Large intestine (tissue), 3 donors: Measurements from ENCODE around the gene CSTPP1. TPM values are rescaled to one million over a fixed set of nuclear protein-coding genes. Genes with fewer than 3 reads are reported as not detected.
"Not testable (repeated sequence)": the region's sequence is repeated elsewhere in the genome, so short reads cannot be mapped to it uniquely, and the experiment has no call there.

Experiments
- DNase-seq, 2 donors: peaks; one replicate each; pipeline versions ENCODE4 v3.0.0 to v3.0.0-alpha.2; 2013
- H3K27ac ChIP-seq: one replicate; pipeline ENCODE4 v1.5.1; 2013; ENCODE audit warnings: low read length
- H3K27me3 ChIP-seq: 2 replicates; pipeline ENCODE4 v1.6.1; 2013; ENCODE audit warnings: low read length; ENCODE audit not compliant: control insufficient read depth, insufficient read depth
- H3K36me3 ChIP-seq: 2 replicates; pipeline ENCODE4 v1.6.1; 2013; ENCODE audit warnings: low read length; ENCODE audit not compliant: control insufficient read depth, insufficient read depth
- H3K4me1 ChIP-seq: one replicate; pipeline ENCODE4 v1.6.1; 2013; ENCODE audit warnings: low read length; ENCODE audit not compliant: control insufficient read depth, insufficient read depth
- H3K4me3 ChIP-seq: one replicate; pipeline ENCODE4 v1.5.1; 2013; ENCODE audit warnings: low read length
- H3K9me3 ChIP-seq: one replicate; pipeline ENCODE4 v1.6.1; 2013; ENCODE audit warnings: mild to moderate bottlenecking, low read depth, low read length, moderate library complexity; ENCODE audit not compliant: control insufficient read depth
- WGBS: methylation state at CpG from one replicate; pipeline ENCODE4 v1.1.5; 2013; ENCODE audit warnings: low lambda C conversion rate; ENCODE audit not compliant: insufficient coverage; 5-methylcytosine and 5-hydroxymethylcytosine counted together
- polyA plus RNA-seq: library from polyadenylated mRNA; unstranded; fragments of 120-200 nt; gene quantifications from one replicate; pipeline ENCODE4 v1.2.1, GENCODE V29; 2013

CSTPP1 gene
- polyA plus RNA-seq, 1 donor: 32.9 TPM

DNA sequence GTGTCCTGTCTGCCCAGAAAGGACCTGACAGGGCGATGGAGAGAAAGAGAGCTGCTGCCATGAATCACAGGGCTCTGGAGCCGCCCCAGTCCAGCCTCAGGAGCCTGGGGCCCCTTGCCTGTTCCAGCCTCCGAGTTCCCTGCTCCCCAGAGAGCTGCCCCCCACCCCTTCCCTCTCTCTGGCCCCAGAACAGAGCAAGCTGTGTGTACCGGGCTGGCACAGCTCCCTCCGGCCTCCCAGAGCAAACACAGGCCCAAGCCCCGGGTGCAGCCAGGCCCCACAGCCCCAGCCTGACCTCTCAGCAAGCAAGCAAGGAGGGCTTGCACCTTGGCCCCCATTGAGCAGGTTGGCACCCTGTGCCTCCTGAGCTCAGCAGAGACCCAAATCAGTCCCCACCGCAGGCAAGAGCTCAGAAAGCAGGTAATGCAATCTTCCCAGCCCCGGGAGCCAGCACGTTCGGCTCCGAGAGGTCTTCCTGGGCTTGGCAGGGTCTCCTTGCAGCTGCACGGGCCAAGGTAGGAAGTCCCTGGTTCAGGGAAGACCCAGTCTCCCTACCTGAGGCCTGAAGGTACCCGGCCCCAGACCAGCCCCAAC, 248.2 kb downstream of the CSTPP1 start:
- peaks cover 53% of the 10 kb centered on the region for H3K4me1 ChIP-seq
- peak overlapping the region; percentile 95 for H3K27ac ChIP-seq
- no CpG with 5 or more reads among the region's 13 CpGs for WGBS
- no peaks in the 10 kb centered on the region for H3K27me3 ChIP-seq
- peak overlapping the region; percentile 77 for H3K4me3 ChIP-seq
- DNase-seq: peak; percentile 62 to 83
- peaks cover 23% of the 10 kb centered on the region for H3K36me3 ChIP-seq
- H3K9me3 ChIP-seq: no peaks in the 10 kb centered on the region

DNA sequence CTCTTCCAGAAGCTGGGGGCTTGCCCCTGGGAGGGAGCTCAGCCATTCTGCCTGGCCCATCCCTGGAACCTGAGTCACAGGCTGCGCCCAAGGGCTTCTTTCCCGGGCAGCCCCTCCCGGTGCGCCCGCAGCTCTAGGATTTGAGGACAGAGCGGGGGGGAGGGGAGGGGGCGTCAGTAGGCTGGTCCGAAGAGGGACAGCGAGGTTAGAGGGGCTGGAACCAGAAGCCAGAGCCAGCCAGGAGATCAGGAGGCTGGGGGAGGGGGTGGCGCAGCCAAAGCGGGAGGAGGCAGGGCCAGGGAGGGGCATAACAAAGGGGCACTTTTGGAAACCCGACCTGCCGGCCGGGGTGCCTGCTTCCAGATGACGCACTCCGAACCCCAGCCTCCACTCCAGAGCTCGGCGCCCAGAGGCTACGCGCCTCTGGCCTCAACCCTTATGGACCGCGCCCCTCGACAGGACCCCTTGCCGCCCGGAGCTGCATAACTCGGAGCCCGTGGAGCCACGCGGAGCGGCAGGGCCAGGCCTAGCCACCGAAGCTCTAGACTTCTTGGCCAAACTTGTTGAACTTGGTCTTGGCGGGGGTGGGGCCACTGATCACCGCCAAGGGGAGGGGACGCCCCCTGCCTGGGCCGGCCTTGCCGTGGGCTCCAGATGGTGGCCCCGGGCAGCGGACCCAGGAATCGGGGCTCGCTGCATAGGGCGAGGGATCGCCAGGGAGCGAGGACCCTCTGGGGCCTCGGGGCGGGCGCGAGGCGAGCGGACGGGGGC, 248.9 kb downstream of the CSTPP1 start:
- peak overlapping the region; percentile 77 for H3K4me3 ChIP-seq
- DNase-seq: peak; percentile 40 to 75
- no CpG with 5 or more reads among the region's 50 CpGs for WGBS

GRCh38 chr11:47186076-47186699, 249.6 kb downstream of the CSTPP1 start, which contains the start of gene PACSIN3:
TSS of gene PACSIN3 (minus strand) at chr11:47186434. CDS start at chr11:47182727, 3,707 bp downstream.
- peak in 1 of 2 donors; percentile 47 for DNase-seq
- Histone ChIP-seq H3K27ac (peak within 1 kb of the TSS; percentile 95), H3K4me1 (peaks cover 54% of the 10 kb centered on the region), H3K4me3 (peak within 1 kb of the TSS; percentile 77), H3K36me3 (peaks cover 12% of the 10 kb centered on the region), H3K9me3 (no peaks in the 10 kb centered on the region), H3K27me3 (no peaks in the 10 kb centered on the region)
- no CpG with 5 or more reads among the region's 80 CpGs for WGBS

More for the DNA sequence above, 248.9 kb downstream of the CSTPP1 start:
- H3K27ac ChIP-seq: peak overlapping the region; percentile 95
- no peaks in the 10 kb centered on the region for H3K27me3 ChIP-seq
- H3K4me1 ChIP-seq: peaks cover 54% of the 10 kb centered on the region
- H3K9me3 ChIP-seq: no peaks in the 10 kb centered on the region
- peaks cover 16% of the 10 kb centered on the region for H3K36me3 ChIP-seq

- H3K27me3 ChIP-seq: no peaks in the 10 kb centered on the region
- 11% methylated on average over 3 of the region's 63 CpGs for WGBS
- peak overlapping the region; percentile 94 for H3K27ac ChIP-seq
- H3K4me3 ChIP-seq: peak overlapping the region; percentile 56
- DNase-seq: peak; percentile 44 to 75
- H3K4me1 ChIP-seq: peaks cover 54% of the 10 kb centered on the region
- H3K36me3 ChIP-seq: peaks cover 9% of the 10 kb centered on the region
- no peaks in the 10 kb centered on the region for H3K9me3 ChIP-seq
Observed at GRCh38 chr11:47186700-47187695, 250.4 kb downstream of the CSTPP1 start.

GRCh38 chr11:47187723-47188122, 251.2 kb downstream of the CSTPP1 start:
- Histone ChIP-seq H3K27ac (peak overlapping the region; percentile 94), H3K4me1 (peaks cover 54% of the 10 kb centered on the region), H3K36me3 (peaks cover 3% of the 10 kb centered on the region), H3K9me3 (no peaks in the 10 kb centered on the region), H3K4me3 (peak overlapping the region; percentile 56), H3K27me3 (no peaks in the 10 kb centered on the region)
- DNase-seq: peak; percentile 68 to 81
- no CpG with 5 or more reads among the region's 5 CpGs for WGBS

GRCh38 chr11:47188259-47188658, 251.7 kb downstream of the CSTPP1 start:
- Histone ChIP-seq H3K36me3 (no peaks in the 10 kb centered on the region), H3K9me3 (no peaks in the 10 kb centered on the region), H3K4me3 (no peak overlapping the region), H3K27ac (peak overlapping the region; percentile 94), H3K4me1 (peaks cover 54% of the 10 kb centered on the region), H3K27me3 (no peaks in the 10 kb centered on the region)
- WGBS: no CpG with 5 or more reads among the region's 1 CpG
- DNase-seq: no peak

DNA sequence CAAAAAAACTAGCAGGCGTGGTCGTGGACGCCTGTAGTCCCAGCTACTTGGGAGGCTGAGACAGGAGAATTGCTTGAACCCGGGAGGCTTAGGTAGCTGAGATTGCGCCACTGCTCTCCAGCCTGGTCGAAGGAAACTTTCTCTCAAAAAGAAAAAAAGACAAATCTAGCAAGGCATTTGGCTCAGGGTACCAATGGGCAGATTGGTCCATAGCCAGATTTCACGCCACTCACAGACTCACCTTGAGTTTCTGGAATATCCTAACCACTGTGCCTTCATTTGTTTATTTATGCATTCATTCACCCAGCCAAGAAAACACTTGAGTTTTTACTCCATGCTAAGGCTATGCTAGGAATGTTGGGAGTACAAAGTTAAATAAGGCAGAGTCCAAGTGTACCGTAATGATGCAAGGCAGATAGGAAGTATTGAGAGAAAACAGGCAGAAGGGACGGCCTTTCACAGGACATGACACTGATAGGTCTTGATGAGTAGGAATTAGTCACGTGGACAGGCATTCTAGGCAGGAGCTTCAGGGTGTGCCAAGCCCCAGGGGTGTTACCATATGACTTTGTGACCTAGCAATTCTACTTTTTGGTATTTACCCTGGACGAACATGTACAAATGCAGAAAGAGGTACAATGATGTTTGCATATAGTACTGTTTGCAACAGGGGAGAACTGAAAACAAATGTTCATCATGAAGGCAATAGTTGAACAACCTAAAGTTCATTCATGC, 252.7 kb downstream of the CSTPP1 start:
- DNase-seq: peak; percentile 92 to 96

GRCh38 chr11:47191137-47191536, 254.6 kb downstream of the CSTPP1 start:
- peaks cover 42% of the 10 kb centered on the region for H3K4me1 ChIP-seq
- not testable (repeated sequence) for H3K36me3 ChIP-seq, DNase-seq, H3K9me3 ChIP-seq, H3K27me3 ChIP-seq, H3K27ac ChIP-seq, H3K4me3 ChIP-seq
- 92% methylated on average over 5 of the region's 10 CpGs for WGBS

More for the DNA sequence above, 252.7 kb downstream of the CSTPP1 start:
- H3K4me1 ChIP-seq: peaks cover 49% of the 10 kb centered on the region
- WGBS: 29% methylated on average over 1 of the region's 11 CpGs
- no peak overlapping the region for H3K4me3 ChIP-seq
- H3K27ac ChIP-seq: peak overlapping the region; percentile 94
- H3K9me3 ChIP-seq: no peaks in the 10 kb centered on the region
- H3K36me3 ChIP-seq: no peaks in the 10 kb centered on the region
- H3K27me3 ChIP-seq: no peaks in the 10 kb centered on the region

GRCh38 chr11:47192111-47192510, 255.6 kb downstream of the CSTPP1 start:
- no peaks in the 10 kb centered on the region for H3K27me3 ChIP-seq
- no peak for DNase-seq
- H3K4me3 ChIP-seq: no peak overlapping the region
- no CpG with 5 or more reads among the region's 4 CpGs for WGBS
- no peaks in the 10 kb centered on the region for H3K36me3 ChIP-seq
- no peaks in the 10 kb centered on the region for H3K9me3 ChIP-seq
- H3K27ac ChIP-seq: no peak overlapping the region
- peaks cover 34% of the 10 kb centered on the region for H3K4me1 ChIP-seq
